Measurements from ENCODE around the gene DISC1. TPM values are rescaled to one million over a fixed set of nuclear protein-coding genes. Genes with fewer than 3 reads are reported as not detected.
"Not testable (repeated sequence)": the region's sequence is repeated elsewhere in the genome, so short reads cannot be mapped to it uniquely, and the experiment has no call there.

DISC1 gene
- total RNA-seq = 2.4 and 6.1 TPM in 2 replicates

- DNase-seq (ENCODE audit: low read depth) = peak; percentile 82
These were observed at the start of gene DISC1 for GRCh38 chr1:231626535-231626950. Gene DISC1 (plus strand): TSS chr1:231626790. CDS start chr1:231626868, 78 bp downstream.

- no peak for DNase-seq (ENCODE audit: low read depth)
These were observed 49.5 kb upstream of the DISC1 start for GRCh38 chr1:231576804-231577718.

GRCh38 chr1:231580874-231581273 lies 45.7 kb upstream of the DISC1 start:
- DNase-seq (ENCODE audit: low read depth) = no peak

- no peak for DNase-seq (ENCODE audit: low read depth)
These were observed 44.7 kb upstream of the DISC1 start for GRCh38 chr1:231581859-231582258.

GRCh38 chr1:231583376-231583775 lies 43.2 kb upstream of the DISC1 start:
- no peak for DNase-seq (ENCODE audit: low read depth)

- DNase-seq (ENCODE audit: low read depth) = peak; percentile 68
These were observed 42.5 kb upstream of the DISC1 start for GRCh38 chr1:231584117-231584516.

GRCh38 chr1:231584921-231585320 lies 41.7 kb upstream of the DISC1 start:
- DNase-seq (ENCODE audit: low read depth) = no peak

- DNase-seq (ENCODE audit: low read depth) = peak; percentile 69
These were observed 36.0 kb upstream of the DISC1 start for GRCh38 chr1:231590453-231591198.

- DNase-seq (ENCODE audit: low read depth) = no peak
These were observed 35.1 kb upstream of the DISC1 start for GRCh38 chr1:231591466-231591865.

- no peak for DNase-seq (ENCODE audit: low read depth)
These were observed 33.8 kb upstream of the DISC1 start for GRCh38 chr1:231592809-231593208.

- not testable (repeated sequence) for DNase-seq (ENCODE audit: low read depth)
These were observed 33.3 kb upstream of the DISC1 start for GRCh38 chr1:231593264-231593663.

- DNase-seq (ENCODE audit: low read depth) = no peak
These were observed 32.5 kb upstream of the DISC1 start for GRCh38 chr1:231594123-231594522.

- no peak for DNase-seq (ENCODE audit: low read depth)
These were observed 31.8 kb upstream of the DISC1 start for GRCh38 chr1:231594749-231595148.

- peak; percentile 7 for DNase-seq (ENCODE audit: low read depth)
These were observed 30.2 kb upstream of the DISC1 start for GRCh38 chr1:231596337-231596791.

- no peak for DNase-seq (ENCODE audit: low read depth)
These were observed 28.6 kb upstream of the DISC1 start for GRCh38 chr1:231597971-231598370.

GRCh38 chr1:231600458-231600976 lies 26.1 kb upstream of the DISC1 start:
- DNase-seq (ENCODE audit: low read depth) = no peak

- DNase-seq (ENCODE audit: low read depth) = no peak
These were observed 24.5 kb upstream of the DISC1 start for GRCh38 chr1:231601824-231602672.

- DNase-seq (ENCODE audit: low read depth) = no peak
These were observed 24.0 kb upstream of the DISC1 start for GRCh38 chr1:231602673-231602984.

- DNase-seq (ENCODE audit: low read depth) = peak; percentile 58
These were observed 22.9 kb upstream of the DISC1 start for GRCh38 chr1:231603598-231604275.

- DNase-seq (ENCODE audit: low read depth) = no peak
These were observed 22.3 kb upstream of the DISC1 start for GRCh38 chr1:231604276-231604621.

Measured in renal cortical epithelial cell (primary cell).